Neural cell (in vitro differentiated cells): ENCODE data around the gene ADCY5. TPM values are rescaled to one million over a fixed set of nuclear protein-coding genes. Genes with fewer than 3 reads are reported as not detected.

Experiments used
- H2AFZ ChIP-seq: fragments of 200-600, 300-800 bp; sonication (generic), shearing (Covaris generic); 2 replicates; pipeline ENCODE4 v1.6.0; 2014; ENCODE audit warnings: low read depth, mild to moderate bottlenecking, antibody characterized with exemption, low read length, moderate library complexity
- H3F3A ChIP-seq: fragments of 200-600 bp; shearing (Covaris generic); 2 replicates; pipeline ENCODE4 v1.6.1; 2016; ENCODE audit warnings: mild to moderate bottlenecking, moderate library complexity, mixed read lengths, antibody characterized with exemption, low read length; ENCODE audit not compliant: insufficient read depth, poor library complexity, severe bottlenecking
- H3K27ac ChIP-seq: fragments of 200-600, 300-800 bp; sonication (generic), shearing (Covaris generic); 2 replicates; pipeline ENCODE4 v1.5.1; 2014; ENCODE audit warnings: mild to moderate bottlenecking, low read length, moderate library complexity
- H3K27me3 ChIP-seq: fragments of 300-800, 200-600 bp; sonication (generic), shearing (Covaris generic); 2 replicates; pipeline ENCODE4 v1.6.0; 2014; ENCODE audit warnings: mild to moderate bottlenecking, low read depth, low read length, moderate library complexity; ENCODE audit not compliant: insufficient read depth
- H3K36me3 ChIP-seq: fragments of 300-800, 200-600 bp; sonication (generic), shearing (Covaris generic); 2 replicates; pipeline ENCODE4 v1.5.1; 2014; ENCODE audit warnings: mild to moderate bottlenecking, antibody characterized with exemption, low read length, moderate library complexity; ENCODE audit not compliant: insufficient read depth
- H3K4me2 ChIP-seq: fragments of 300-800, 200-600 bp; sonication (generic), shearing (Covaris generic); 2 replicates; pipeline ENCODE4 v1.6.0; 2014; ENCODE audit warnings: mild to moderate bottlenecking, low read length
- H3K4me3 ChIP-seq: fragments of 300-800, 200-600 bp; sonication (generic), shearing (Covaris generic); 2 replicates; pipeline ENCODE4 v1.5.1; 2014; ENCODE audit warnings: mild to moderate bottlenecking, low read length, moderate library complexity
- H3K79me2 ChIP-seq: fragments of 200-600 bp; shearing (Covaris generic); replicated peaks from 2 replicates; pipeline ENCODE4 v1.6.0; 2014; ENCODE audit warnings: mild to moderate bottlenecking, low read length, moderate library complexity; ENCODE audit not compliant: insufficient read depth
- H3K9ac ChIP-seq: fragments of 300-800, 200-600 bp; sonication (generic), shearing (Covaris generic); 2 replicates; pipeline ENCODE4 v1.6.1; 2016; ENCODE audit warnings: mild to moderate bottlenecking, low read length, mixed read lengths
- H3K9me2 ChIP-seq: fragments of 200-600 bp; shearing (Covaris generic); 2 replicates; pipeline ENCODE4 v1.6.1; 2016; ENCODE audit warnings: mild to moderate bottlenecking, low read length, mixed read lengths; ENCODE audit not compliant: insufficient read depth
- H3K9me3 ChIP-seq: fragments of 200-600, 300-800 bp; sonication (generic), shearing (Covaris generic); 2 replicates; pipeline ENCODE4 v1.6.1; 2016; ENCODE audit warnings: mild to moderate bottlenecking, mixed run types, low read length, moderate library complexity, mixed read lengths
- H4K20me1 ChIP-seq: fragments of 200-600 bp; shearing (Covaris generic); 2 replicates; pipeline ENCODE4 v1.6.1; 2016; ENCODE audit warnings: mild to moderate bottlenecking, mixed run types; ENCODE audit not compliant: insufficient read depth
- CTCF ChIP-seq: fragments of 450-650 bp; IDR thresholded peaks from 2 replicates; pipeline ENCODE4 v1.5.1; 2014; ENCODE audit warnings: antibody characterized with exemption, mild to moderate bottlenecking, moderate library complexity; ENCODE audit not compliant: poor library complexity, severe bottlenecking
- EP300 ChIP-seq: fragments of 450-650 bp; conservative IDR thresholded peaks from 2 replicates; pipeline ENCODE4 v1.6.1; 2014; ENCODE audit warnings: antibody characterized with exemption, mild to moderate bottlenecking, moderate library complexity; ENCODE audit not compliant: poor library complexity, severe bottlenecking
- EZH2 ChIP-seq: fragments of 200-600, 300-800 bp; shearing (Covaris generic), sonication (generic); IDR thresholded peaks from 2 replicates; pipeline ENCODE4 v1.6.1; 2014; ENCODE audit warnings: antibody characterized with exemption, low read length, borderline replicate concordance, mild to moderate bottlenecking; ENCODE audit not compliant: insufficient read depth, poor library complexity, severe bottlenecking
- MXI1 ChIP-seq: fragments of 450-650 bp; conservative IDR thresholded peaks from 2 replicates; pipeline ENCODE4 v1.6.1; 2014; ENCODE audit warnings: antibody characterized with exemption, mild to moderate bottlenecking; ENCODE audit not compliant: poor library complexity, severe bottlenecking
- POLR2AphosphoS5 ChIP-seq: IDR thresholded peaks from 2 replicates; pipeline ENCODE4 v1.6.1; 2012
- RAD21 ChIP-seq: fragments of 450-650 bp; conservative IDR thresholded peaks from 2 replicates; pipeline ENCODE4 v1.6.1; 2014; ENCODE audit warnings: antibody characterized with exemption, mild to moderate bottlenecking, moderate library complexity
- REST ChIP-seq: IDR thresholded peaks from 2 replicates; pipeline ENCODE4 v1.6.1; 2012; ENCODE audit warnings: borderline replicate concordance
- SMC3 ChIP-seq: fragments of 450-650 bp; conservative IDR thresholded peaks from 2 replicates; pipeline ENCODE4 v1.6.1; 2014; ENCODE audit warnings: antibody characterized with exemption, mild to moderate bottlenecking, moderate library complexity; ENCODE audit not compliant: poor library complexity
- TAF1 ChIP-seq: IDR thresholded peaks from 2 replicates; pipeline ENCODE4 v1.6.1; 2012; ENCODE audit warnings: low read depth
- polyA plus RNA-seq: library from polyadenylated mRNA; depleted of rRNA; stranded (reverse); fragments of >200 nt; gene quantifications from 2 replicates; pipeline ENCODE4 v1.2.3, GENCODE V29; 2014

Gene ADCY5
- polyA plus RNA-seq, 1 donor from 2014 or later, result 7.7 TPM

DNA sequence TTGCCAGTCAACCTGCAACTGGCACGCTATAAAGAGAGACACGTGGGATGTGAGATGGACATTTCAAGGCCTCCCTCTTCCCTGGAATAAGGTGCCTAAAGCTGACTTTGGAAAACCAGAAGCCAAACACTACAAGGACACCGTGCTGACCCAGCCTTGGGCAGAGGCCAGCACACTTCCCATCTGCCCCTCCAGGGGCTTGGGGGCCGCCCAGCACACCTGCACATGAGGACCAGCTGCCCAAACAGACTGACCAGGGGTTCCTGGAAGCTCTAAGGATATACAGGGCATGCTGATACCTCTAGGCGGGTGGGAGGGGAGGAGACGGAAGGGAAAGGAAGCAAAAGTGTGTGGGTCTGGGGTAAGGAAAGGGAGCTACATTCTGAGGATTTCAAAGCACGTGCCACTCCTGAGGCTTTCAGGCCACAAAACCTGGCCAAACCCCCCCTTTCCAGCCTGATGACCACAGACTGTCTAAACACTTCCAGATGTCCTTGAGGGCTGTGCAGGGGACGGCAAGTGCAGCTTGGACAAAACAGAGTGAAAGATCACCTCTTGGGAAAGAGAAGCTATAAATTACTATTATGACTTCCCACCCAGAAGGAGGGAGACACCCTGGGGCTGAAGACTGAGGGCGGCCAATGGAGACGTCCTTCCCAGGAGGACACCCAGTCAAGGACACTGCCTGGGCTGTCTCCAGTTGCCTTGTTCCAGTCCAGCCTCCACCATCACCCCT lies 57.9 kb downstream of the ADCY5 start:
- Histone ChIP-seq H3K9me3 (no peaks in the 10 kb centered on the region), H2AFZ (no peak overlapping the region), H3K27ac (no peak overlapping the region), H3F3A (no peaks in the 10 kb centered on the region), H3K36me3 (no peaks in the 10 kb centered on the region), H3K9ac (no peak overlapping the region), H3K4me2 (no peak overlapping the region), H3K79me2 (no peaks in the 10 kb centered on the region), H3K4me3 (no peak overlapping the region), H4K20me1 (no peaks in the 10 kb centered on the region), H3K27me3 (no peaks in the 10 kb centered on the region), H3K9me2 (no peaks in the 10 kb centered on the region)
- no peak for TF ChIP-seq RAD21
- no peak for TF ChIP-seq CTCF
- no peak for TF ChIP-seq POLR2AphosphoS5
- TF ChIP-seq REST, result no peak
- no peak for TF ChIP-seq SMC3
- no peak for TF ChIP-seq EP300
- TF ChIP-seq MXI1, result no peak
- no peak for TF ChIP-seq EZH2
- no peak for TF ChIP-seq TAF1

DNA sequence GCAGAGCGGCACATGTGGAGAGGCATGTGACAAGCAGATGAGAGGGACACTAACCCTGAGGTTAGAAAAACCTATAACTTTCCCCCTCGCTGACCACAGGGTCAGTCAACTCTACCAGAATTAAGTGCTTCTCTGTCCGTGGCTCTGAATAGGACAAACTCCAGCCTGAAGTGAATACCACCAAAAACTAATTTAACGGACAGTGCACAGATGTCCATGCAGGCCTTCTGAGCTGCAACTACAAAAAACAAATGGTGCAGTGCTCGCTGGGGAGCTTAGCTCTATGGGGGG lies 59.3 kb downstream of the ADCY5 start:
- Histone ChIP-seq H3K9me2 (no peaks in the 10 kb centered on the region), H3K9ac (no peak overlapping the region), H2AFZ (no peak overlapping the region), H3K27me3 (no peaks in the 10 kb centered on the region), H3K36me3 (no peaks in the 10 kb centered on the region), H3K27ac (no peak overlapping the region), H4K20me1 (no peaks in the 10 kb centered on the region), H3K4me3 (no peak overlapping the region), H3F3A (no peaks in the 10 kb centered on the region), H3K79me2 (no peaks in the 10 kb centered on the region), H3K4me2 (no peak overlapping the region), H3K9me3 (no peaks in the 10 kb centered on the region)
- TF ChIP-seq POLR2AphosphoS5 (no peak), REST (no peak), TAF1 (no peak), CTCF (no peak)
